HG03135 (cell line): ENCODE results near the gene CENPP.

Experiments used
- ATAC-seq: cut with Tn5 transposase; IDR thresholded peaks from one replicate; pipeline ENCODE4 v1.9.1; 2021; ENCODE audit warnings: mild to moderate bottlenecking, moderate library complexity; ENCODE audit not compliant: unreplicated experiment

The CENPP gene

DNA sequence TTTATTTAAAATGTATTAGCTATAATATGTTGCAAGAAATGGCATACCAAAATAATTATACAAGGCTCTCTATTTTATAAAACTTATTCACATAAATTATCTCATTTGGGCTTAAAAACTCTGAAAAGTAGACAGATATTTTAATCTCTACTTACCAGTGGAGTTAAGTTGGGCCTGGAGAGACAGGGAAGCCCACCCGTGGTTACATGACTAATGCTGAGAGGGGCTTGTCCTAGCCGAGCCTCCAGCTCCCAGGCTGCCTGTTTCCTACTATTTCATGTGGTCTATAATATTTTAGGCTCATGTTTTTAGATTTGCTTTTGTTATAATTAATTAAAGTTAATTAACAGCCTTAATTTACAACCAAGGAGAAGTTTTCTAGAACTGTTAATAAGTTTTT lies 177.4 kb downstream of the CENPP start:
- no peak for ATAC-seq

DNA sequence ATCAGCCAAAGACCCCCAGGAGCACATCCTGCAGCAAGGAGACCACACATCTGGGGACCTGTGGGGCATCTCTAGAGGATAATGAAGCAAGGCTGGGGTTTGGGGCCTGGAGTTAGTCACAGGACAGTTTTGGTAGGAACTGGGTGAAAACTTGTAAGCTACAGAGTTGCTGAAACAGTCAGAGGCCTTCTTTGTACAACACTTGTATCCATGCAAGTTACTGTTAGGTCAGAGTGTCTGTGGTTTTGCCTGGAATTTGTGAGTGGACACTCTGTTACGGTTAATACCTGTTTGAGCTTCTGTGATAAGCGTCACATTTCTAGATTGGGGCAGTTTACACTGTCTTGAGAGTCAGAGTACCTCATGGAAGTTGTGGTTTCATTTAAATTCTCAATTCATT lies 179.1 kb downstream of the CENPP start:
- no peak for ATAC-seq

DNA sequence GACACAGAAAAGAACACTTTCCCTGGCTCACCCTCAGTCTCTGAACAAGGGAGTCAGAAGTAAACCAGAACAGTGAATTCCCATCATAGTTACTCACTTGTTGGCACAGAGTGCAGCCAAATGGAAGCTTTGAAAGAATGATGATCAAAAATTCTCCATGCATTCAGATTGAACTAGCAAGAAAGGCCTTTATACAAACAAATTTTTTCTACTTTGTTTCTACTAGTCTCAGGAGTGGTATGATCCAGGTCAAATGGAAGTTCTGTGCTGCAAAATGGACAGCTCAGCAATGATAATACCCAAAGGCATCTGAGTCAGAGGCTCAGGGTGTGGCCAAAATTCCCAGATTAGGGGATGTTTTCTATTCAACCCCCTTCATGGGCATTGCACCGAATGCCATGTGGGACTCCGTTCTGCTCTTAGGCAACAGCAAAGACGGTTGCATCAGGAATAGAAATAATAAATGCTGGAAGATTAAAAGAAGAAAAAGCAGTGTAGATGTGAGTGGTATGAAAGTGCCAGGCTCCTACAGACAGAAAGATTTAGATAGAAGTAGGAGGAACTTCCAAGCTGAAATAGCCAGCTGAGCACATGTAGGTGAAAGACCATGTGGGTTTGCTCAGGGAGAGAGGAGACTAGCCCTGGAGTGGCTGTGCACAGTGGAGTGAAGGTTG lies 180.6 kb downstream of the CENPP start:
- no peak for ATAC-seq

DNA sequence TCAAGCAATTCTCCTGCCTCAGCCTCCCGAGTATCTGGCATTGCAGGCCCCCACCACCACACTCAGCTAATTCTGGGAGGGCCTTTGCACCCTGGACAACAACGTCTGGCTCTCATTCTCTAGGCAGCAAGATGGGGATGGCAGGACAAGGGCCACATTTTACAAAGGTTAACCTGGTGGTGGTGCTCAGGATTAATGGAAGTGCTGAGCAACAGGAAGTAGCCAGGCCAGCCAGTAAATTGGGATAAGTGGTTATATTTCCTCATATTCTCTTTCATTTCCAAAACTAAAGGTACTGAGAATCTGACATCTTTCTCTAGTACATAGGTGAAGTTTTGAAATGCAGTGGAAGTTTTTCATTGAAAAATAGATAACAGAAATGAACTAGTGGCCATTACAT lies 181.3 kb downstream of the CENPP start:
- ATAC-seq = no peak

DNA sequence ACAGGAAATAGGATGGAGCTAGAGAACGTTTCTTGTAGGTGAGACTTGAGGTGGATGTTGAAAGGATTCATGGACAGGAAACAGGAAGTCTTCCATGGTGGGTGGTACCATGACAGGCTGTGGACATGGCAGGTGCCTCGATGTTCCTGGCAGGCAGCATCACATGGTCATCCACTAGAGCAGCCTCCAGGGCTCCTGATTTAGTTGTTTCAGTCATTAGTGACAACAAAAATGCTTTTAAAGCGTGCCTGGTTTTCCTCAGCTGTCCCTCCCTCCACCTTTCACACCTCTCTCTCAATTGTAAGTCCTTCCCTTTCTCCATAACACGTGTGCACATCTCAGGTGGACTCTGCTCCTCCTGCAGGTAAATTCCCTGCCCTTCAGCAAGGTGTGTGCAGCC lies 181.7 kb downstream of the CENPP start:
- no peak for ATAC-seq

DNA sequence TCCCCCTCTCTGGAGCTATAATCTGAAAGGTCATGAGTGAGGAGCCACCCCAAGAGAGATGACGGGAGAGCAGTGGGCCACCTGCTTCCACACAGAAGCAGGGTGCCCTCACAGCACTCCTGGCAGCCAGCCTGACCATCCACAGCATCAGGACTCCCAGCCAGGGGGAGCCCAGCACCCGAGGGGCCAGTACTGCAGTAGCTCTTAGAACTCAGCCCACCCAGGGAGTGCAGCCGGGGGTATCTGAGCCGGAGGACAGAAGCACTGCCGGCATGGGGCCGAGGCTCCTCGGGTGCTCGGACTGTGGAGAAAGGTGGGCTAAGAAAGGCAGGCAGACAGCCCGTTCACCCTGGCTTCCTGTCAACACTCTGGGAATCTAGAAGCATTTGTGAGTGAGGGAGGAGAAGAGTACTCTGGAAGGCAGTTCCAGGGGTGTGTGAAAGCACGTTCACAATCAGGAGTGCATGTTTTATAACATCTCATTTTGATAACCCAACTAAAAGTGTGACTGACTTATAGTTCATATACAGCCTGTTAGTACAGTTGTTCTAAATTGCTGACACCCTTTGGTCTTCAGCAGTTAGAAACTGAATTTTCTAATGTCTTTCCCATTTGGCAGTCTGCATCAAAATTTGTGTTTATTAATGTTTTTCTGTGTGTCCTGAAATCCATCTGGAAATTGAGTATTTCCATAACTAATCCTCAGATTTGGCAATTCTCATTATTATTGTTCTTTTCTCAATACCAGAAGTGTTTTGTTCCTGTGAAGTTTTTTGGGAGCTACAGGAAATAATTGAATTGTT lies 182.5 kb downstream of the CENPP start:
- no peak for ATAC-seq

DNA sequence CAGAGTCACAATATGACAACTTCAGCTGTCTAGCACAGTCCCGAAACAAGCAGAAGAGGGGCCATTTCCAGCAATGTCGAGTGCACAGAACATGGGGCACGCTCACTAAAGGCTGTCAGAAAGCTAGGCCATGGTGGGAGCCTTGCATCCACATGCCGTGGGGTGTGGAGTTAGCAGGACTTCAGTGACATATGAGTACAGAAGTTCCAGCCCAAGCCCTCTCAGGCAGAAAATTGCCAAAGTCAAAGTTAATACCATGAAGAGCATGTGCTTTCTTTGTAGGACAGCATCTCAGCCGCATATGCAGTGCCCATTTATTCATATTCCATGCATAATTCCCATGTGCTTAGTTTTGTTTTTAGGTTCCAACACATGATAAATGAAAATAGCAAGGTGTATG lies 183.3 kb downstream of the CENPP start:
- ATAC-seq = no peak

DNA sequence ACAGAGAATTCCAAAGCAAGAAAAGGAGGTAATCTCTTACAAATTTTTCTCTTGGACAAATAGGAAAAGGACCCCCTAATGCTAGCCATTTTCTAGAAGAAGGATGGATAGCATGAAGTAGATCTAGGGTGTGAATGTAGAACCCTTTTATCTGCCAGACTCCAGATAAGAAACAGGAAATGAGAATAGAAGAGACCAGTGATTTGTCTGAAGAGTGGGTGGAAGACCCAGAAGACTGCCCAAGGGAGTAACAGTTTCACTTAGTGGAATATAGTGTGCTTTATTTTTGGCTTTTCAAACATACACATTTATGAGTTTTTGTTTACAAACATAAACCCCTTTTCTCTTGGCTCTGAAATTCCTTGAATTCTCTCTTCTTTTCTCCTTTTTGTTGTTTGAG lies 185.0 kb downstream of the CENPP start:
- ATAC-seq = no peak

DNA sequence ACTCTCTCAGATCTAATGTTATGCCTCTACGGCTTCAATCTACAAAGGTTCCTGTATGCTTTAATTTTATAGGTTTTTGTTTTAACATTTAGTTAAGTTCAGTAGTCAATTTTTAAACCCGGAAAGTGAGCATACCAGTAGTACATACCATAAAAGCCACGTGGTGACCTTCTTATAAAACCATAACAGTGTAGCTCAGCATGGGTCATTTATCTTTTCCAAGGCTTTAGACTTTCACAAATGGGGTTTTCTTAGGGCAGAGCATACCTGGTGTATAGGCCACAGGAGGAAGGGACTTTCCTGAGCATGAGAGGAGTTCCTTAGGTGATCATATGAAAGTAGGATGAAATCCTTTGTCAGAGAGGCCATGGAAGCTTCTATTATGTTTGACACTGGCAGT lies 186.9 kb downstream of the CENPP start:
- no peak for ATAC-seq

DNA sequence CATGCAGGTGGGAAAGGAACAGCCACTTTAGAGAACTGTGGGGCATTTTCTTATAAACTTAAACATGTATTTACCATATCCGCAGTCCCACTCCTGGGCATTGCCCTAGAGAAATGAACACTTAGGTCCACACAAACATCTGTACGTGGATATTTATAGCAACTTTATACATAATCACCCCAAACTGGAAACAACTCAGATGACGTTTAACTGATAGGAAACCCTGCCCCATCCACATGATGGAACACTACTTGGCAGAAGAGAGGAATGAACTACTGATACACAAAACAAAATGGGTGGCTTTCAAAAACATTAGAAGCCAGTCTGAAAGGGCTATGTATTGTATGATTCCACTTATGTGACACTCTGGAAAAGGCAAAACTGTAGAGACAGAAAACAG lies 187.6 kb downstream of the CENPP start:
- ATAC-seq = no peak

DNA sequence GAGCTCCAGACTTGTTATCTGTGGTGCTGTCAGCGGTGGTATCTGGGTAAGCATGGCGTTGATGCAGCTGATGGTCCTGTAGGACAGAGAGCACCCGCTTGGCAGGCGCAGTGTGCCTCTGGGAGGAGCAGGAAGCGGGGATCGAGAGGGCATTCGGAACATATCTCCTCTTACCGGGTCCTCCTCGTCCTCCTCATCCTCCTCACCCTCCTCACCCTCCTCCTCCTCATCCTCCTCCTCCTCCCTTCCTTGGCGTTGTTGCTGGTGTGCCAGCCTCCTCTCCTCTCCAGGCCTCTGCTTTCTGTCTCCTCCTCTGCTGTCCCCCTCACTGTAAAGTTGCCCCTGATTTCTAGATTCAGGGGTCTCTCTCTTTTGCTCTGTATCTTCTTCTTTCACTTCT lies 188.9 kb downstream of the CENPP start:
- no peak for ATAC-seq

DNA sequence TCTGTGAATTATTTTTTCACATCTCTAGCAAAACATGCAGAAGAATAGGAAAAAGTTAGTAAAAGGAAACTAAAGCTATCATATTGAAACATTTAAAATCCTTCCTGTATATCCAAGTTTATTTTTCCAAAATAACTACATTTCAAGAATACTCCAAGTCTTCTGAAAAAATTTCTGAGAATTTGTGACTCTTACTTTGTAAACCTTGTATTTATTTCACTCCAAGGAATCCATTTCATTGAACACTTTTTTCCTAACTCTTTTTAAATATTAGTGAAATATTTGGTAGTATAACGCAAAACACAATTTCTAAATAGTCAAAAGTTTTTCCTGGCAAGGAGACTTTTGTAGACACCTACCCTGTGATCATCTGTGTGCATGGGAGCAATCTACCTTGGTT lies 190.8 kb downstream of the CENPP start:
- ATAC-seq = no peak

DNA sequence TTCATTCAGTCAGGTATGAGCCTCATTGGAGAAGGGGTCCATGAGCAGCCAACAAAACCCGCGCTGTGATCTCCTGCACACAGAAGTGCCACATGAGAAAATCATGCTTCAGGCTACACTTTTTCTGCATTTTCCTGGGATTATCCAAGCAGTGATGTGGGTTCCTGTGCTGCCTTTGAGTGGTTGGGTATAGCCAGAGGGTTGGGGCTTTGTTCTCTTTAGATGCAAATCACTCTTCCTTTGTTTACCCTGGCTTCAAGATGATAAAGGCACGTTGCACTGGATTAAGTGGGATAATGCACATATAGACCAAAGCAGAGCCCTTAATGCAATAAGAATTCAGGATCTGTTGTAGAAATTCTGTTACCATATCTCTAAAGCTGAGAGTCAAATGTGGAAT lies 191.3 kb downstream of the CENPP start:
- no peak for ATAC-seq

DNA sequence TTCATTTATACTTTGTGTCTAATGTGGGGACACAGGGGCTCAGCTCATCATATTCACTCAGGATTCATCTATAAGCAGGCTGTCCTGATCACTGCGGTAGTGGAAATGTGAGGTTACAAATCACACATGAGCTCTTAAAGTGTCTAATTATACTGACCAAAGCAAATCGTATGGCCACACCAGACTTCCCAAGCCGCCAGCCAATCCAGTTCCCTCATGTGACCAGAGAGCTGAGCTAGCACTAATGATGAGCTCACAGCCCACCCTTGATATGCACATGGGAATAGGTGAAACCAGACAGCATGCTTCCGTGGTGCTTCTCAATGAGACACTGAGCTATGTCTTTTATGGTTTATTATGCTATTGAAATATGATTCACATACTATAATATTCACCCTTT lies 192.4 kb downstream of the CENPP start:
- ATAC-seq = no peak

DNA sequence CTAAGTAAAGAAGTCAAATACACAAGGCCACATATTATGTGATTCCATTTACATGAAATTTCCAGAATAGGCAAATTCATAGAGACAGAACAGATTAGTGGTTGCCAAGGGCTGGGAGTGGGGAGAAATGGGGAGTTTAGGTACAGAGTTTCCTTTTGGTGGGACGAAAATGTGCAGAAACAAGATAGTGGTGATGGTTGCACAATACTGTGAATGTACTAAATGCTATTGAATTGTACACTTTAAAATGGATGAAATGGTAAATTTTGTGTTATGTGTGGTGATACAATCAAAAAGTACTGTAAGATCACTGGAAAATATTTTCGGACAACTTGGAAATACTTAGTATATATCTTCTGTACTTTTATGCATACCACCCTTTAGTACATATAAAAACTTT lies 195.1 kb downstream of the CENPP start:
- ATAC-seq = no peak

DNA sequence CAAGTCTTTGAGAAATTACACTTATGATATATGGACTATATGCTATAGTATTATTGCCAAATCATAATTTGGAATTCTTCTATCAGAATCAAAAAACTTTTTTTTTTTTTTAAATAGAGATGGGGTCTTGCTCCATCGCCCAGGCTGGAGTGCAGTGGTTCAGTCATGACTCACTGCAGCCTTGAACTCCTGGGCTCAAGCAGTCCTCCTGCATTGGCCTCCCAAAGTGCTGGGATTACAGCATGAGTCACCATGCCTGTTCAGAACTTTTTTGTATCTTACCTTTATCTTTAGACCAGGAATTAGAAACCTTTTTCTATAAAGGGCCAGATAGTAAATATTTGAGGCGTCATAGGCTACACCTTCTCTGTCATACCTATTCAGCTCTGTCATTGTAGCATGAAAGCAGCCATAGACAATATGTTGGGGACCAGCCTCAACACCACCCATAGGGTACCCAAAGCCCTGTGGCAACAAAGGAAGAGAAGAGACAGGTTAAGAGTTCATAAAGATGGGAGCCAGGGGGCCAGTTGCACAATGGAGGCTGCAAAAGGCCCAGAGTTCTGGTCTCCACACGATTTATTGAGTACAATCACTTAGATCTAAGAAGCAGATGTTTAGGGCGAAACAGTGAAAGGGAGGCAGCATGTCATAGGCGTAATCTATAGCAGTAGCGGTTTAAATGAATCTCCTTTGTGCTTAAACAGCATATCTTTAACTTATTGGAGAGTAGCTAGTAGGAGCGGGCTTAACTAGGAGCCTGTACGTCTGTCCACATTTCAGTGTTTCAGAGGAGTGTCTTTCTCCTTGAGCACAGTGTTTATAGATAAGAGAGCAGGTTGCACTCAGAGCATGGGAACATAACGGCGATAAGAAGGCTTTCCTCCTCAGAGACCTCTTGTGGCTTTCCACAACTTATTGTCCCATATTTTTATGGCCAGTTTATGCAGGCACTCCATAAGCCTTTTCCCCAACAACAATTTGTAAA lies 197.5 kb downstream of the CENPP start:
- ATAC-seq = no peak

DNA sequence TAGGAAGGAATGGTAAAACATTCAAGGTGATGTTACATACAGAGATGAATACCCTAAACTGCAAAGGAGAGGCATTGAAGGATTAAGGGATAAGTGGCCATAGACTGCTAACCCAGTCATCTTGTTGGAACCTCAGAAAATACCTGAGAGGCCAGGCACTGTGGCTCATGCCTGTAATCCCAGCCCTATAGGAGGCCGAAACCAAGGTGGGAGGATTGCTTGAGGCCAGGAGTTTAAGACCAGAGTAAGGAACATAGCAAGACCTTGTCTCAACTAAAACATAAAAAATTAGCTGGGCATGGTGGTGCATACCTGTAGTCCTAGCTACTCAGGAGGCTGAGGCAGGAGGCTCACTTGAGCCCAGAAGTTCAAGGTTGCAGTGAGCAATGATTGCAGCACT lies 199.1 kb downstream of the CENPP start:
- ATAC-seq = no peak

DNA sequence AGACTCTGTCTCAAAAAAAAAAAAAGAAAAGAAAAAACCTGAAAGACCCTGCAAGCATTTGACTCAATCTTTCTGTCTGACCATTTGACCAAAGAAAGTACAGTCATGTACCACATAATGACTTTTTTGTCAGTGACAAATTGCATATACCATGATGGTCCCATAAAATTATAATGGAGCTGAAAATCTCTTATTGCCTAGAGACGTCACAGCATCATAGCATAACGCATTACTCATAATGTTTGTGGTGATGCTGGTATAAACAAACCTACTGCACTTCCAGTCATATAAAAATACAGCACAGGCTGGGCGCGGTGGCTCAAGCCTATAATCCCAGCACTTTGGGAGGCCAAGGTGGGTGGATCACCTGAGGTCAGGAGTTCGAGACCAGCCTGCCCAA lies 199.6 kb downstream of the CENPP start:
- no peak for ATAC-seq

DNA sequence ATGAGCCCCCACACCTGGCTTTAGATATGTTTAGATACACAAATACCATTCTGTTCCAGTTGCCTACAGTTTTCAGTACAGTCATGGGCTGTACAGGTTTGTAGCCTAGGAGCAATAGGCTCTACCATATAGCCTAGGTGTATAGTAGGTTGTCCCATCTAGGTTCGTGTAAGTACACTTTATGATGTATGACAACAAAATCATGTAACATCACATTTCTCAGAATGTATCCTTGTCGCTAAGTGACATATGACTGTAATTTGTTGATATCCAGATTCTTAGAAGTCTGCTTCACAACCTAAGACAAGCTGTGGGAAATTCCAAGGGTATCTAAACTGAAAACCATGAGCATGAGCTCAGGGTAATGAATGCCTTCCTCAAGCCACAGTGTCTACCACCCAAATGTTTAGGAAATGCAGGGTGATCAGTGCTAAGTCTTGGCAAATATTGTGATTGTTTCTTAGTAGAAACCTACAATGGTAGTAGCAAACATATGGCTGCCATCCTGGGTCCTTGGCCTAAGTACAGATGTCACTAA lies 201.6 kb downstream of the CENPP start:
- ATAC-seq = no peak

DNA sequence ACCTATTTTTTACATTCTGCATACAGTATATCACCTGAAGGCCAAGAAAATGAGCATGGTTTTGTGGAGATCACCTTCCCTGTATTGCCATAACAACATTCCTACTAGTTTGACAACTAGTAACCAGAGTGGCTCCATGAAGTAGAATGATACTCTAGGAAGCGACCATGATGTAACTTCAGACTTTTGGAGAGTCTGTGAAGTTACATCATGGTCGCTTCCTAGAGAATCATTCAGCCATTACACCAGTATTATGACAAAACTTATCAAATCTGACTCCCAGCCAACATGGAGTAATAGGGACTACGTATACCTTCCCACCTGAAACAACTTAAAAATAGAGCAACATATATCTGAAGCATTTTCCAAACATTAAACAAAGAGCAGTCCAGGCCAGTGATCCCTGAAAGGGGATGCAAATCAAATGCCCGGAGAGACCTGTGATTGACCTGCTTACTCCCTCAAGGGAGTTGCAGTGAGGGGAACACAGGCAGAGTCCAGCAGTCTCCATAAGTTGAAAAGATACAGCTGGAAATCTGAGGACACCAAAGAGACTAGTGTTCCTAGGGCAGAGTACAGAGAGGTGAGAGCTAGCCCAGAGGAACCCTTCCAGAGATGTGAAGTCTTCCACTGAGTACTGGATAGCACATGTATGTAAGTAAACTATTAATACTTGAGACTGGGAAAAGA lies 202.2 kb downstream of the CENPP start:
- no peak for ATAC-seq

DNA sequence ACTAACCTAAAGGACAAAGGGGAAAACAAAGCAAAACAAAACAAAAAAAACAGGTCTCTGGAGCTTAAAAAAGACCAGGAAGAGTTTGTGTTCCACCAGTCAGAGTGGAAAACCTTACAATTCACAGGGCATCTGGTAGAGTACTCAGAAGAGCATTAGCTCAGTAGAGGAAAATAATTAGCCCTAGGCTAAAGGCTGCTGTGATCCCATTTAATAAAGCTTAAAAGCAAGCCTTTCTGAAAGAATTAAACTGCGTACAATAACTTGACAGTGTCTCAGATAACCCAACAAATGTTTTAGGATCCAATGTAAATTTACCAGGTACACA lies 202.7 kb downstream of the CENPP start:
- ATAC-seq = no peak
